ENCODE measurements around the gene GTSE1.

GTSE1 gene

GRCh38 chr22:46360891-46361290, 64.2 kb downstream of the GTSE1 start:
- no peak for TF ChIP-seq CTCF (IDR thresholded peaks at IDR 0.05; ENCODE audit: low read depth, low read length)
- H3K4me3 ChIP-seq (ENCODE audit: low read depth, low read length), result no peak overlapping the region

- no peak overlapping the region for H3K4me3 ChIP-seq (ENCODE audit: low read depth, low read length)
- no peak for TF ChIP-seq CTCF (IDR thresholded peaks at IDR 0.05; ENCODE audit: low read depth, low read length)
Measured at GRCh38 chr22:46361826-46362202, 65.1 kb downstream of the GTSE1 start.

- TF ChIP-seq CTCF (IDR thresholded peaks at IDR 0.05; ENCODE audit: low read depth, low read length), result no peak
- no peak overlapping the region for H3K4me3 ChIP-seq (ENCODE audit: low read depth, low read length)
Measured at GRCh38 chr22:46362203-46362933, 65.7 kb downstream of the GTSE1 start.

GRCh38 chr22:46362934-46363515, 66.4 kb downstream of the GTSE1 start:
- TF ChIP-seq CTCF (IDR thresholded peaks at IDR 0.05; ENCODE audit: low read depth, low read length), result no peak
- no peak overlapping the region for H3K4me3 ChIP-seq (ENCODE audit: low read depth, low read length)

- TF ChIP-seq CTCF (IDR thresholded peaks at IDR 0.05; ENCODE audit: low read depth, low read length), result no peak
- no peak overlapping the region for H3K4me3 ChIP-seq (ENCODE audit: low read depth, low read length)
Measured at GRCh38 chr22:46363611-46364321, 67.1 kb downstream of the GTSE1 start.

GRCh38 chr22:46364341-46365165, 67.9 kb downstream of the GTSE1 start:
- H3K4me3 ChIP-seq (ENCODE audit: low read depth, low read length), result no peak overlapping the region

More at GRCh38 chr22:46364341-46365165, 67.9 kb downstream of the GTSE1 start:
- TF ChIP-seq CTCF (IDR thresholded peaks at IDR 0.05; ENCODE audit: low read depth, low read length), result no peak
